RWPE2 (cell line): Measurements from ENCODE around the gene PBX1.

Experiments
- ATAC-seq: fragments of 200-7000 bp; cut with Tn5 transposase; 3 replicates; pipeline ENCODE4 v1.9.1; 2021; ENCODE audit warnings: low read depth
- DNase-seq: peaks from one replicate; pipeline ENCODE4 v3.0.0-alpha.2; 2020; ENCODE audit warnings: low spot score
- H3K27ac ChIP-seq: fragments of 450-650 bp; 2 replicates; pipeline ENCODE4 v1.5.1; 2017; ENCODE audit warnings: mild to moderate bottlenecking; ENCODE audit not compliant: poor library complexity, severe bottlenecking
- H3K27me3 ChIP-seq: fragments of 250-450 bp; sonication (Bioruptor Pico); 2 replicates; pipeline ENCODE4 v1.5.1; 2021; ENCODE audit warnings: mild to moderate bottlenecking, moderate library complexity; ENCODE audit not compliant: insufficient read depth, poor library complexity, severe bottlenecking
- H3K36me3 ChIP-seq: fragments of 250-450 bp; sonication (Bioruptor Pico); 2 replicates; pipeline ENCODE4 v1.5.1; 2020; ENCODE audit warnings: low read depth, mild to moderate bottlenecking, moderate library complexity
- H3K4me1 ChIP-seq: fragments of 250-450 bp; sonication (Bioruptor Pico); 2 replicates; pipeline ENCODE4 v1.5.1; 2021; ENCODE audit warnings: mild to moderate bottlenecking, moderate library complexity; ENCODE audit not compliant: insufficient read depth, poor library complexity, severe bottlenecking
- H3K4me3 ChIP-seq: fragments of 250-450 bp; sonication (Bioruptor Pico); 2 replicates; pipeline ENCODE4 v1.5.1; 2021; ENCODE audit warnings: mild to moderate bottlenecking, moderate library complexity; ENCODE audit not compliant: severe bottlenecking
- H3K9me3 ChIP-seq: fragments of 250-450 bp; sonication (Bioruptor Pico); 2 replicates; pipeline ENCODE4 v1.5.1; 2021; ENCODE audit warnings: mild to moderate bottlenecking, moderate library complexity; ENCODE audit not compliant: severe bottlenecking
- CTCF ChIP-seq: fragments of 450-650 bp; IDR thresholded peaks from one replicate; pipeline ENCODE4 v1.5.1; 2017; ENCODE audit warnings: mild to moderate bottlenecking, moderate library complexity; ENCODE audit not compliant: poor library complexity, severe bottlenecking

PBX1 gene

GRCh38 chr1:164589408-164589807, 30.4 kb downstream of the PBX1 start:
- no peak for DNase-seq
- ATAC-seq: no peak
- Histone ChIP-seq H3K36me3 (no peaks in the 10 kb centered on the region), H3K9me3 (no peaks in the 10 kb centered on the region), H3K27ac (no peak overlapping the region), H3K4me1 (peaks cover 7% of the 10 kb centered on the region), H3K27me3 (no peaks in the 10 kb centered on the region), H3K4me3 (no peak overlapping the region)
- no peak for TF ChIP-seq CTCF

- H3K27me3 ChIP-seq: no peaks in the 10 kb centered on the region
- no peaks in the 10 kb centered on the region for H3K36me3 ChIP-seq
- ATAC-seq: no peak
- H3K4me3 ChIP-seq: no peak overlapping the region
- H3K27ac ChIP-seq: no peak overlapping the region
- H3K9me3 ChIP-seq: no peaks in the 10 kb centered on the region
- no peak for TF ChIP-seq CTCF
- H3K4me1 ChIP-seq: peaks cover 7% of the 10 kb centered on the region
- DNase-seq: no peak
Measured at GRCh38 chr1:164589961-164590507, 31.1 kb downstream of the PBX1 start.

- ATAC-seq (no peak), DNase-seq (no peak)
- H3K36me3 ChIP-seq: no peaks in the 10 kb centered on the region
- H3K27me3 ChIP-seq: no peaks in the 10 kb centered on the region
- TF ChIP-seq CTCF: no peak
- H3K4me3 ChIP-seq: no peak overlapping the region
- H3K9me3 ChIP-seq: no peaks in the 10 kb centered on the region
- peaks cover 7% of the 10 kb centered on the region for H3K4me1 ChIP-seq
- H3K27ac ChIP-seq: no peak overlapping the region
Measured at GRCh38 chr1:164590592-164590991, 31.6 kb downstream of the PBX1 start.

GRCh38 chr1:164591858-164592257, 32.9 kb downstream of the PBX1 start:
- ATAC-seq (peak; percentile 66; the same call in 2 of the 3 replicates), DNase-seq (no peak)
- Histone ChIP-seq H3K27me3 (no peaks in the 10 kb centered on the region), H3K9me3 (no peaks in the 10 kb centered on the region), H3K27ac (no peak overlapping the region), H3K4me1 (peaks cover 7% of the 10 kb centered on the region), H3K36me3 (no peaks in the 10 kb centered on the region), H3K4me3 (no peak overlapping the region)
- no peak for TF ChIP-seq CTCF

GRCh38 chr1:164592634-164593033, 33.6 kb downstream of the PBX1 start:
- Histone ChIP-seq H3K9me3 (no peaks in the 10 kb centered on the region), H3K27ac (no peak overlapping the region), H3K4me3 (no peak overlapping the region), H3K36me3 (no peaks in the 10 kb centered on the region), H3K27me3 (no peaks in the 10 kb centered on the region), H3K4me1 (peaks cover 7% of the 10 kb centered on the region)
- ATAC-seq: no peak
- no peak for TF ChIP-seq CTCF
- DNase-seq: no peak
